Natural killer cell (primary cell): Measurements from ENCODE around the gene CLDN9. TPM values are rescaled to one million over a fixed set of nuclear protein-coding genes. Genes with fewer than 3 reads are reported as not detected.

Experiments
- ATAC-seq, 3 donors: fragments of 150-1000 bp in 2 of 3; fragments of 200-7000 bp in 1 of 3; cut with Tn5 transposase; 1 replicate in 1 of 3; 2 replicates in 2 of 3; pipeline ENCODE4 v1.10.0; 2021; ENCODE audit warnings: mild to moderate bottlenecking in 2 of 3, moderate library complexity in 2 of 3
- DNase-seq, 2 donors: peaks; one replicate each; pipeline versions ENCODE4 v3.0.0 to v3.0.0-alpha.2; 2013 to 2021; ENCODE audit warnings: mixed read lengths in 1 of 2
- H3K27ac ChIP-seq: one replicate; pipeline ENCODE4 v1.5.1; 2013; ENCODE audit warnings: mild to moderate bottlenecking, low read length
- H3K27me3 ChIP-seq: one replicate; pipeline ENCODE4 v1.6.1; 2013; ENCODE audit warnings: low read length; ENCODE audit not compliant: control insufficient read depth, insufficient read depth
- H3K36me3 ChIP-seq: one replicate; pipeline ENCODE4 v1.6.1; 2013; ENCODE audit warnings: low read length; ENCODE audit not compliant: control insufficient read depth, insufficient read depth
- H3K4me1 ChIP-seq: one replicate; pipeline ENCODE4 v1.6.1; 2013; ENCODE audit warnings: low read length; ENCODE audit not compliant: control insufficient read depth, insufficient read depth
- H3K4me3 ChIP-seq: one replicate; pipeline ENCODE4 v1.5.1; 2013; ENCODE audit warnings: low read length
- H3K9me3 ChIP-seq: one replicate; pipeline ENCODE4 v1.6.1; 2013; ENCODE audit warnings: low read length; ENCODE audit not compliant: control insufficient read depth, insufficient read depth
- H3K27ac Mint-ChIP-seq, 2 donors: one replicate each; pipeline ENCODE4 v1.8.0; 2022; ENCODE audit warnings: mild to moderate bottlenecking in 2 of 2, mixed read lengths in 2 of 2, moderate library complexity in 1 of 2
- H3K27me3 Mint-ChIP-seq, 2 donors: one replicate each; pipeline ENCODE4 v1.8.0; 2022; ENCODE audit warnings: low read depth in 2 of 2, mixed read lengths in 2 of 2
- H3K36me3 Mint-ChIP-seq: one replicate; pipeline ENCODE4 v1.8.0; 2022; ENCODE audit warnings: mixed read lengths
- H3K4me1 Mint-ChIP-seq, 2 donors: one replicate each; pipeline ENCODE4 v1.8.0; 2022; ENCODE audit warnings: mixed read lengths in 2 of 2
- H3K4me3 Mint-ChIP-seq: one replicate; pipeline ENCODE4 v1.8.0; 2022; ENCODE audit warnings: mild to moderate bottlenecking, moderate library complexity, mixed read lengths
- H3K9me3 Mint-ChIP-seq, 2 donors: one replicate each; pipeline ENCODE4 v1.8.0; 2022; ENCODE audit warnings: mixed read lengths in 2 of 2
- CTCF ChIP-seq: fragments of 200-600 bp; IDR thresholded peaks from one replicate; pipeline ENCODE4 v1.8.0; 2022; ENCODE audit warnings: antibody characterized with exemption
- WGBS: methylation state at CpG from one replicate; pipeline ENCODE4 v1.1.7; 2013; ENCODE audit warnings: missing lambda C conversion rate; ENCODE audit not compliant: insufficient coverage; 5-methylcytosine and 5-hydroxymethylcytosine counted together
- intact Hi-C: fragments of 100-400 bp; cut with micrococcal nuclease; formaldehyde crosslinking; loops from one replicate; pipeline ENCODE4 v1.14.2; 2022
- total RNA-seq, 4 donors: library from RNA; stranded (reverse); fragments of 120-200 nt in 1 of 4; gene quantifications; one replicate each; pipeline versions ENCODE4 v1.2.3 to v1.2.4, GENCODE V29; 2013 to 2022

Gene CLDN9
- total RNA-seq, 3 donors from 2014 or later (not counting 1 experiment from before 2014, with no cell fraction given): 0.34 to 0.35 TPM; not detected in 1

DNA sequence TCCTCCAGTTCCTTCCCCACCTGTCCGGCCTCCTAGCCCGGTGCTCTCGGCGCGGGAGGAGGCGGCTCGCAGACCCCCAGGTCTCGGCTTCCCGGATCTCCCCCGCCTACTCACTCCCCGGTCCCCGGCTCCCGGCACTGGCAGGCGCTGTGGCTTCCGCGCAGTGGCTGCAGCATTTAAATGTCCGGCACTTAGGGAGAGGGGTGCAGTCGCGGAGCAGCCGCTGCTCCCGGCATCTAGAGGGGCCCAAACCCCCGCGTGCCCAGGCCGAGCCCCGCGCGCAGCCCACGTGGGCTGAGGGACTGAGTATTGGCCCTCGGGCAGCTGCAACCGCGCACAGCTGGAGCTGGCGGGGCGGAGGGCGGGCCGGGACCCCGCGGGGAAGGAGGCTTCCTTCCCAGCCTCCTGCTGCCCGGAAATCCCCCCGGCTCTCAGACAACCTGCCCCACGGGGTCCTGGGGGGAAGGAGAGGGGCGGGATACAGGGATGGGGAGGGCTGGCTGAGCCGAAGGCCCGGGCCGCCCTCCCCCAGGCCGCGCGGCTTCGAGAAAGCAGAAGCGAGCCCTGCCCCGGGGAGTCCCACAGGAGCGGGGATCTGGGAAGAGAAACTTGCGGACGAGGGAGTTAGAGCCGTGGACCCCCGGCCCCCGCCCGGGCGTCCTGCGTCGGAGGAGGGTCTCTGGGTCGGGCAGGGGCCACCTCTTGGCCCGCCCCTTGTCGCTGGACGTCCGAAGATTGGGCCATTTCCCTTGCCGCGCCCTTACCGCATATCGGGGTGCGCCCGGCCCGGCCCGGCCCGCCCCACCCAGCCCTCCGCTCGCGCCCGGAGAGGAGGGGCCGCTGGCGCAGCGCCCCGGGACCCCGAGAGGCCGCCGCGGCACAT is 33.3 kb downstream of the CLDN9 start, which contains the start of gene MMP25:
Gene MMP25 (plus strand): TSS at position 804 of the 883 bp plus-strand sequence. CDS start 357 bp downstream, outside the sequence.
- Mint-ChIP-seq H3K4me1 (peaks cover 22 to 35% of the 10 kb centered on the region in 2 donors), H3K36me3 (no peaks in the 10 kb centered on the region), H3K4me3 (peak within 1 kb of the TSS; percentile 67), H3K9me3 (no peaks in the 10 kb centered on the region), H3K27me3 (peaks cover 24 to 30% of the 10 kb centered on the region in 2 donors), H3K27ac (no peak within 1 kb of the TSS)
- peak in 1 of 2 donors; percentile 19 for DNase-seq
- Histone ChIP-seq H3K9me3 (no peaks in the 10 kb centered on the region), H3K36me3 (no peaks in the 10 kb centered on the region), H3K27ac (no peak within 1 kb of the TSS), H3K4me3 (peak within 1 kb of the TSS; percentile 34), H3K4me1 (peaks cover 56% of the 10 kb centered on the region), H3K27me3 (peaks cover 34% of the 10 kb centered on the region)
- under 1% methylated on average over 84 of the region's 86 CpGs for WGBS
- ATAC-seq: peak; percentile 36 to 57 (median 41)
- intact Hi-C loops: no loop called here
- TF ChIP-seq CTCF: no peak

DNA sequence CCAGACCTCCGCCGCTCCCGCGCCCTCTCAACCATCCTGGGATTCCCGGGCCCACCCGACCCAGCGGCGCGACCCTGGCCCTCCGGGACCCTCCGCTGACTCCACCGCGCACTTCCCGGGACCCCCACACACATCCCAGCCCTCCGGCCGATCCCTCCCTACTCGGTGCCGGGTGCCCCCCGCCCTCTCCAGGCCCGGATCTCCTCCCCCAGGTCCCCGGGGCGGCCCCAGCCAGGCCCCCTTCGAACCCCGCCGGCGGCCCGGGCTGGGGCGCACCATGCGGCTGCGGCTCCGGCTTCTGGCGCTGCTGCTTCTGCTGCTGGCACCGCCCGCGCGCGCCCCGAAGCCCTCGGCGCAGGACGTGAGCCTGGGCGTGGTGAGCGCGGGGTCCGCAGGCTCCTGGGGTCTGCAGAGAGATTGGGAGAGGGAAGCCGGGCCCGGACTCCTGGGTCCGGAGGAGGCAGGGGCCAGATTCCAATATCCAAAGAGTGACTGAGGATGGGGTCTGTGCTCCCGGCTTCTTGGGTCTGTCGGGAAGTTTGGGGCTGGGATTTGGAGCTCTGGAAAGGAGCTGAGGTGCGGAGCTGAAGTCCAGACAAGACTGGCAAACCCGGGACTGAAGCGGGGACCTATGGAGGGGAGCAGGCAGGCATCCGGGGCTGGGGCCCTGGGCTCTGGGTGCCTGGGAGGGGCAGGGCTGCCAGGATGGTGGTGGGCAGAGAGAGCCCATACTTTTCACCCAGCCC is 34.1 kb downstream of the CLDN9 start:
- no peak for TF ChIP-seq CTCF
- ATAC-seq: peak in 1 of 3 donors; percentile 48
- Histone ChIP-seq H3K27ac (no peak overlapping the region), H3K4me1 (peaks cover 63% of the 10 kb centered on the region), H3K36me3 (no peaks in the 10 kb centered on the region), H3K9me3 (no peaks in the 10 kb centered on the region), H3K4me3 (no peak overlapping the region), H3K27me3 (peaks cover 34% of the 10 kb centered on the region)
- Mint-ChIP-seq H3K36me3 (no peaks in the 10 kb centered on the region), H3K27me3 (peaks cover 24 to 30% of the 10 kb centered on the region in 2 donors), H3K4me3 (peak overlapping the region; percentile 9), H3K4me1 (peaks cover 27 to 35% of the 10 kb centered on the region in 2 donors), H3K9me3 (no peaks in the 10 kb centered on the region), H3K27ac (no peak overlapping the region)
- DNase-seq: peak; percentile 16 to 36
- intact Hi-C loops: no loop called here
- 3% methylated on average over 54 of the region's 54 CpGs for WGBS

GRCh38 chr16:3047387-3047720 is 34.6 kb downstream of the CLDN9 start:
- intact Hi-C loops: no loop called here
- peaks cover 63% of the 10 kb centered on the region for H3K4me1 ChIP-seq
- H3K4me3 Mint-ChIP-seq: no peak overlapping the region
- TF ChIP-seq CTCF: no peak
- H3K9me3 Mint-ChIP-seq: no peaks in the 10 kb centered on the region
- peaks cover 34% of the 10 kb centered on the region for H3K27me3 ChIP-seq
- no peak overlapping the region for H3K27ac Mint-ChIP-seq
- H3K4me1 Mint-ChIP-seq: peaks cover 27 to 40% of the 10 kb centered on the region in 2 donors
- H3K36me3 Mint-ChIP-seq: no peaks in the 10 kb centered on the region
- WGBS: 20% methylated on average over 13 of the region's 13 CpGs
- no peaks in the 10 kb centered on the region for H3K36me3 ChIP-seq
- H3K27ac ChIP-seq: no peak overlapping the region
- no peak overlapping the region for H3K4me3 ChIP-seq
- DNase-seq: no peak
- no peak for ATAC-seq
- peaks cover 24 to 30% of the 10 kb centered on the region in 2 donors for H3K27me3 Mint-ChIP-seq
- no peaks in the 10 kb centered on the region for H3K9me3 ChIP-seq
